GM20000 (cell line): ENCODE measurements around the gene ZDHHC7.

ENCODE experiments used
- DNase-seq: peaks from one replicate; pipeline ENCODE4 v3.0.0; 2012; ENCODE audit warnings: low spot score
- TF ChIP-seq, protein P1 (sequence below): IDR thresholded peaks from 2 replicates; pipeline ENCODE4 v1.5.1; 2012; ENCODE audit warnings: mild to moderate bottlenecking, control low read depth; ENCODE audit errors: extremely low read depth, missing control alignments

ZDHHC7 gene

GRCh38 chr16:84957792-84958191, 53.5 kb downstream of the ZDHHC7 start:
- no peak for DNase-seq
- TF ChIP-seq, protein P1, sequence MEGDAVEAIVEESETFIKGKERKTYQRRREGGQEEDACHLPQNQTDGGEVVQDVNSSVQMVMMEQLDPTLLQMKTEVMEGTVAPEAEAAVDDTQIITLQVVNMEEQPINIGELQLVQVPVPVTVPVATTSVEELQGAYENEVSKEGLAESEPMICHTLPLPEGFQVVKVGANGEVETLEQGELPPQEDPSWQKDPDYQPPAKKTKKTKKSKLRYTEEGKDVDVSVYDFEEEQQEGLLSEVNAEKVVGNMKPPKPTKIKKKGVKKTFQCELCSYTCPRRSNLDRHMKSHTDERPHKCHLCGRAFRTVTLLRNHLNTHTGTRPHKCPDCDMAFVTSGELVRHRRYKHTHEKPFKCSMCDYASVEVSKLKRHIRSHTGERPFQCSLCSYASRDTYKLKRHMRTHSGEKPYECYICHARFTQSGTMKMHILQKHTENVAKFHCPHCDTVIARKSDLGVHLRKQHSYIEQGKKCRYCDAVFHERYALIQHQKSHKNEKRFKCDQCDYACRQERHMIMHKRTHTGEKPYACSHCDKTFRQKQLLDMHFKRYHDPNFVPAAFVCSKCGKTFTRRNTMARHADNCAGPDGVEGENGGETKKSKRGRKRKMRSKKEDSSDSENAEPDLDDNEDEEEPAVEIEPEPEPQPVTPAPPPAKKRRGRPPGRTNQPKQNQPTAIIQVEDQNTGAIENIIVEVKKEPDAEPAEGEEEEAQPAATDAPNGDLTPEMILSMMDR = no peak

- TF ChIP-seq, protein P1 = no peak
- no peak for DNase-seq
Measured at GRCh38 chr16:84957192-84957591, 54.1 kb downstream of the ZDHHC7 start.

DNA sequence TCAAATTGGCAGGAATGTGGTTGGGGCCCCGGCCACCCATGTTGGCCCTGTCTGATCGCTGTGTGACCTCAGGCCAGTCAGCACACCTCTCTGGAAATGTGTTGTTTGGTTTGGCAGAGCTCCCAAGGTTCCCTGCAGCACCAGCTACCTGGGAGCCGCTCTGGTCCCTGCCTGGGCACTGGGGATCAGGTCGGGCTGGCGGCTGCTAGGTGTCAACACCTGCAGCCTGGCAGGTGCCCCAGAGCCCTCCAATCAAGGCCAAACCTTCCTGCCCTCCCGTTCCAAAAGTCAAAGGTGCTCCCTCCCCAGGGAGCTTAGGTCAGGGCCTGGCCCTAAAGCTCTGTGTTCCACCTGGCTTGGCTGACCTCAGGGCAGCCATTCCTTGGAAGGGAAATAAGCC, 55.9 kb downstream of the ZDHHC7 start:
- no peak for DNase-seq
- TF ChIP-seq, protein P1 = no peak

GRCh38 chr16:84953190-84953746, 58.1 kb downstream of the ZDHHC7 start:
- DNase-seq = no peak
- TF ChIP-seq, protein P1 = no peak

GRCh38 chr16:84952335-84953189, 58.8 kb downstream of the ZDHHC7 start:
- TF ChIP-seq, protein P1 = peak; percentile 75
- peak; percentile 84 for DNase-seq

DNA sequence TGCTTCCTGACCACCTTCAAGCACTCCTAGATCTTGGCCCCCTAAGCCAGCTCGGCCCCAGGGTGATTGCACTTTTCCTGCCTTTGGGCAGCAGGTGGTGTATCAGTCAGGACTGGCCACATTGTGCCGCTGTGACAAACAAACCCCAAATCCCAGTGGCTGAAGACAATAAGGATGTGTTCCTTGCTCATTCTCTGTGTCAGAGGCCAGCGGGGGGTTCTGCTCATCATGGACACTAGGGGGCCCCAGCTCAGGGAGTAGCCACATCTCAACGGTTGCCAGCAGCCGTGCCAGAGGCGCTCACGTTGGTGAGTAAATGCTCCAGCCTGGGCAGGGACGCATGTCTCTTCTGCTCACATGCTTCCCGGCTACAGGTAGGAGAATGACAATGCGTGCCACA, 60.4 kb downstream of the ZDHHC7 start:
- DNase-seq = no peak
- TF ChIP-seq, protein P1 = peak; percentile 44

GRCh38 chr16:84949772-84950436, 61.4 kb downstream of the ZDHHC7 start:
- TF ChIP-seq, protein P1 = no peak
- DNase-seq = no peak
